B cell (primary cell): ENCODE measurements around the gene FANCC.

Source experiments
- CTCF ChIP-seq: fragments of 200-600 bp; IDR thresholded peaks from one replicate; pipeline ENCODE4 v1.8.0; 2022; ENCODE audit warnings: antibody characterized with exemption, mild to moderate bottlenecking
- EZH2 ChIP-seq: IDR thresholded peaks from 2 replicates; pipeline ENCODE4 v1.6.1; 2012; ENCODE audit warnings: borderline replicate concordance, low read depth, mild to moderate bottlenecking, moderate library complexity, low read length; ENCODE audit not compliant: insufficient read depth, poor library complexity, severe bottlenecking

- no peak for TF ChIP-seq CTCF
- TF ChIP-seq EZH2 = no peak
Observed at GRCh38 chr9:95055851-95056551, 261.5 kb downstream of the FANCC start.
